ENCODE data around the gene PRKRIP1. TPM values are rescaled to one million over a fixed set of nuclear protein-coding genes. Genes with fewer than 3 reads are reported as not detected.

The PRKRIP1 gene
- total RNA-seq, 2 donors from 2014 or later = 30.3 to 35.0 TPM

GRCh38 chr7:102459221-102459844 is 63.2 kb downstream of the PRKRIP1 start:
- Histone ChIP-seq H3K9ac (ENCODE audit: extremely low read depth, low read length, poor library complexity, severe bottlenecking) (no peak overlapping the region), H3K4me1 (ENCODE audit: control insufficient read depth, insufficient read depth, low read length) (no peaks in the 10 kb centered on the region), H3K9me3 (ENCODE audit: control insufficient read depth, low read length) (no peaks in the 10 kb centered on the region), H3K27me3 (ENCODE audit: control insufficient read depth, insufficient read depth, low read length, poor library complexity, severe bottlenecking) (no peaks in the 10 kb centered on the region), H3K4me3 (ENCODE audit: low read length) (no peak overlapping the region), H3K27ac (ENCODE audit: low read depth, low read length) (no peak overlapping the region), H3K36me3 (ENCODE audit: control insufficient read depth, insufficient read depth, low read length) (peaks cover 9% of the 10 kb centered on the region)
- Mint-ChIP-seq H3K27me3 (ENCODE audit: insufficient read depth) (no peaks in the 10 kb centered on the region), H3K9me3 (no peaks in the 10 kb centered on the region), H3K4me3 (no peak overlapping the region), H3K4me1 (peaks cover 7% of the 10 kb centered on the region), H3K27ac (no peak overlapping the region), H3K36me3 (ENCODE audit: low read depth) (peaks cover 34% of the 10 kb centered on the region)
- WGBS, 2 experiments (ENCODE audit: insufficient coverage in 1 of 2, insufficient read length in 1 of 2) = 94 to 96% methylated on average over 21 of the region's 24 CpGs
- TF ChIP-seq CTCF (conservative IDR thresholded peaks at IDR 0.05) = no peak
- no peak for DNase-seq

GRCh38 chr7:102460467-102460866 is 64.3 kb downstream of the PRKRIP1 start:
- Mint-ChIP-seq H3K27me3 (ENCODE audit: insufficient read depth) (no peaks in the 10 kb centered on the region), H3K36me3 (ENCODE audit: low read depth) (peaks cover 34% of the 10 kb centered on the region), H3K4me1 (peaks cover 7% of the 10 kb centered on the region), H3K9me3 (no peaks in the 10 kb centered on the region), H3K4me3 (no peak overlapping the region), H3K27ac (no peak overlapping the region)
- 91 to 92% methylated on average over 7 to 8 of the region's 8 CpGs for WGBS, 2 experiments (ENCODE audit: insufficient coverage in 1 of 2, insufficient read length in 1 of 2)
- Histone ChIP-seq H3K9ac (ENCODE audit: extremely low read depth, low read length, poor library complexity, severe bottlenecking) (no peak overlapping the region), H3K4me1 (ENCODE audit: control insufficient read depth, insufficient read depth, low read length) (no peaks in the 10 kb centered on the region), H3K27ac (ENCODE audit: low read depth, low read length) (no peak overlapping the region), H3K27me3 (ENCODE audit: control insufficient read depth, insufficient read depth, low read length, poor library complexity, severe bottlenecking) (no peaks in the 10 kb centered on the region), H3K4me3 (ENCODE audit: low read length) (no peak overlapping the region), H3K36me3 (ENCODE audit: control insufficient read depth, insufficient read depth, low read length) (peaks cover 9% of the 10 kb centered on the region), H3K9me3 (ENCODE audit: control insufficient read depth, low read length) (no peaks in the 10 kb centered on the region)
- TF ChIP-seq CTCF (conservative IDR thresholded peaks at IDR 0.05) = no peak
- no peak for DNase-seq

- no peaks in the 10 kb centered on the region for H3K27me3 ChIP-seq (ENCODE audit: control insufficient read depth, insufficient read depth, low read length, poor library complexity, severe bottlenecking)
- H3K4me3 Mint-ChIP-seq = peak overlapping the region; percentile 99
- H3K27ac Mint-ChIP-seq = peak overlapping the region; percentile 88
- H3K9me3 Mint-ChIP-seq = no peaks in the 10 kb centered on the region
- WGBS, 2 experiments (ENCODE audit: insufficient coverage in 1 of 2, insufficient read length in 1 of 2) = 24 to 26% methylated on average over 18 to 24 of the region's 24 CpGs
- no peaks in the 10 kb centered on the region for H3K27me3 Mint-ChIP-seq (ENCODE audit: insufficient read depth)
- peaks cover 26% of the 10 kb centered on the region for H3K36me3 Mint-ChIP-seq (ENCODE audit: low read depth)
- H3K4me1 ChIP-seq (ENCODE audit: control insufficient read depth, insufficient read depth, low read length) = no peaks in the 10 kb centered on the region
- H3K4me3 ChIP-seq (ENCODE audit: low read length) = peak overlapping the region; percentile 98
- H3K9me3 ChIP-seq (ENCODE audit: control insufficient read depth, low read length) = no peaks in the 10 kb centered on the region
- TF ChIP-seq CTCF (conservative IDR thresholded peaks at IDR 0.05) = no peak
- no peak overlapping the region for H3K27ac ChIP-seq (ENCODE audit: low read depth, low read length)
- peaks cover 5% of the 10 kb centered on the region for H3K36me3 ChIP-seq (ENCODE audit: control insufficient read depth, insufficient read depth, low read length)
- no peak for DNase-seq
- H3K4me1 Mint-ChIP-seq = peaks cover 7% of the 10 kb centered on the region
- H3K9ac ChIP-seq (ENCODE audit: extremely low read depth, low read length, poor library complexity, severe bottlenecking) = peak overlapping the region; percentile 93
Measured at GRCh38 chr7:102463841-102464576, 67.8 kb downstream of the PRKRIP1 start.

Data from endodermal cell (in vitro differentiated cells).